ENCODE results near the gene PPP1R11. TPM values are rescaled to one million over a fixed set of nuclear protein-coding genes. Genes with fewer than 3 reads are reported as not detected.

Gene PPP1R11
- total RNA-seq, 1 experiment from 2014 or later = 23.8 TPM

DNA sequence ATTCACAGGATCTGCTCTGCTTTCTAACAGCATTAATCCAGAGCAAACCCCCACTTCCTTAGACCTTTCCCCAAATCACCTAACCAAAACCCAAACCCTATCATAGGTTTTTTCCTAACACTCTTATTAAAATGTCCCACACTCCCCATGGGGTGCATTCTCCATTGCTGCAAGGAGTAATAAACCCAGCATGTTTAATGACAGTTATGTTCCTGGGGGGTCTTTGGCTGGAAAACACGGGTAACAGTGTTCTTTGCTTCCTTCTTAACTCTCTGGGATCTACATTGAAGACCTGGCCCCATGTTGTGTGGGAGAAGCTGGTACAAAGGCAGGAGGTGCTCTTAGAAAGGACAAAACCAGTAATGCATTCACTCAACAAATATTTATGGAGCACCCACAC, 29.8 kb downstream of the PPP1R11 start:
- Mint-ChIP-seq H3K27ac (no peak overlapping the region), H3K36me3 (ENCODE audit: insufficient read depth in 1 of 3, low read depth in 3 of 3) (peaks cover 0 to 2% (median 0%) of the 10 kb centered on the region in 3 experiments; a peak in 1 of 7 replicates), H3K4me3 (no peak overlapping the region), H3K4me1 (peaks cover 26 to 27% of the 10 kb centered on the region in 2 experiments), H3K9me3 (peaks cover 0 to 2% of the 10 kb centered on the region in 2 experiments; a peak in 2 of 5 replicates), H3K27me3 (ENCODE audit: low read depth) (peaks cover 96% of the 10 kb centered on the region)
- no peak overlapping the region for H2BK15ac ChIP-seq (ENCODE audit: low read depth, low read length)
- no peak overlapping the region for H3K4me2 ChIP-seq (ENCODE audit: insufficient read depth, insufficient read length, low read length)
- H3K18ac ChIP-seq (ENCODE audit: insufficient read length, low read depth, low read length) = no peak overlapping the region
- no peaks in the 10 kb centered on the region for H3K79me1 ChIP-seq (ENCODE audit: insufficient read depth, low read depth, low read length, poor library complexity, severe bottlenecking)
- no peak overlapping the region for H2BK12ac ChIP-seq (ENCODE audit: insufficient read length, low read depth, low read length)
- no peaks in the 10 kb centered on the region for H4K20me1 ChIP-seq (ENCODE audit: control insufficient read depth, insufficient read depth, insufficient read length)
- no peak overlapping the region for H2BK120ac ChIP-seq (ENCODE audit: low read depth, low read length, poor library complexity, severe bottlenecking)
- no CpG with 5 or more reads among the region's 1 CpG for WGBS (ENCODE audit: extremely low coverage, insufficient read length, low lambda C conversion rate)
- no peak overlapping the region for H2AK5ac ChIP-seq (ENCODE audit: insufficient read length, low read length)
- no peaks in the 10 kb centered on the region for H3K9me3 ChIP-seq (ENCODE audit: control insufficient read depth, low read depth, low read length)
- no peak overlapping the region for H3K56ac ChIP-seq (ENCODE audit: insufficient read length, low read depth, low read length)
- no peak overlapping the region for H3T11ph ChIP-seq (ENCODE audit: low read length)
- H3K4me1 ChIP-seq (ENCODE audit: insufficient read depth, low read length) = peaks cover 5% of the 10 kb centered on the region; the same call in 1 of the 2 replicates
- no peaks in the 10 kb centered on the region for H3K79me2 ChIP-seq (ENCODE audit: insufficient read depth, low read length)
- H3K14ac ChIP-seq (ENCODE audit: insufficient read depth, low read length) = no peak overlapping the region
- H2BK5ac ChIP-seq (ENCODE audit: insufficient read length, low read length) = no peak overlapping the region
- no peak overlapping the region for H2BK20ac ChIP-seq (ENCODE audit: low read depth, low read length, poor library complexity, severe bottlenecking)
- H3K23ac ChIP-seq (ENCODE audit: insufficient read length, low read depth, low read length) = no peak overlapping the region
- H2AFZ ChIP-seq (ENCODE audit: low read length) = no peak overlapping the region
- no peak overlapping the region for H3K27ac ChIP-seq (ENCODE audit: insufficient read length, low read depth, low read length)
- no peak overlapping the region for H3K4ac ChIP-seq (ENCODE audit: low read depth, low read length)
- peaks cover 30% of the 10 kb centered on the region; the same call in 1 of the 2 replicates for H3K27me3 ChIP-seq (ENCODE audit: insufficient read depth, low read length)
- no peak overlapping the region for H4K91ac ChIP-seq (ENCODE audit: insufficient read length, low read depth, low read length)
- no peak overlapping the region for H4K5ac ChIP-seq (ENCODE audit: insufficient read length, low read depth, low read length)
- H4K8ac ChIP-seq (replicated peaks; ENCODE audit: insufficient read length, low read depth, low read length) = no peak overlapping the region
- no peak overlapping the region for H3K9ac ChIP-seq (ENCODE audit: extremely low read depth, insufficient read length, low read length)
- TF ChIP-seq, protein P1, sequence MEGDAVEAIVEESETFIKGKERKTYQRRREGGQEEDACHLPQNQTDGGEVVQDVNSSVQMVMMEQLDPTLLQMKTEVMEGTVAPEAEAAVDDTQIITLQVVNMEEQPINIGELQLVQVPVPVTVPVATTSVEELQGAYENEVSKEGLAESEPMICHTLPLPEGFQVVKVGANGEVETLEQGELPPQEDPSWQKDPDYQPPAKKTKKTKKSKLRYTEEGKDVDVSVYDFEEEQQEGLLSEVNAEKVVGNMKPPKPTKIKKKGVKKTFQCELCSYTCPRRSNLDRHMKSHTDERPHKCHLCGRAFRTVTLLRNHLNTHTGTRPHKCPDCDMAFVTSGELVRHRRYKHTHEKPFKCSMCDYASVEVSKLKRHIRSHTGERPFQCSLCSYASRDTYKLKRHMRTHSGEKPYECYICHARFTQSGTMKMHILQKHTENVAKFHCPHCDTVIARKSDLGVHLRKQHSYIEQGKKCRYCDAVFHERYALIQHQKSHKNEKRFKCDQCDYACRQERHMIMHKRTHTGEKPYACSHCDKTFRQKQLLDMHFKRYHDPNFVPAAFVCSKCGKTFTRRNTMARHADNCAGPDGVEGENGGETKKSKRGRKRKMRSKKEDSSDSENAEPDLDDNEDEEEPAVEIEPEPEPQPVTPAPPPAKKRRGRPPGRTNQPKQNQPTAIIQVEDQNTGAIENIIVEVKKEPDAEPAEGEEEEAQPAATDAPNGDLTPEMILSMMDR (conservative IDR thresholded peaks at IDR 0.05) = no peak
- DNase-seq = no peak
- H3K23me2 ChIP-seq (ENCODE audit: insufficient read length, low read depth, low read length, poor library complexity, severe bottlenecking) = peaks cover 11% of the 10 kb centered on the region
